Esophagus squamous epithelium (tissue), 5 donors: ENCODE measurements around the gene ASCL5. TPM values are rescaled to one million over a fixed set of nuclear protein-coding genes. Genes with fewer than 3 reads are reported as not detected.

Source experiments
- DNase-seq: peaks from one replicate; lab custom pipeline; 2025; lab: John Stamatoyannopoulos, UW
- H3K27ac ChIP-seq, 4 donors: fragments of 200-600 bp; sonication (generic); one replicate each; pipeline ENCODE4 v1.5.1; 2016 to 2019; ENCODE audit warnings: mild to moderate bottlenecking in 1 of 4
- H3K27me3 ChIP-seq, 4 donors: fragments of 200-600 bp; sonication (generic); 1 replicate in 3 of 4; 2 replicates in 1 of 4; pipeline versions ENCODE4 v1.5.1 to v1.6.0; 2017 to 2021; ENCODE audit warnings: antibody characterized with exemption in 1 of 4
- H3K36me3 ChIP-seq, 3 donors: fragments of 200-600 bp; sonication (generic); one replicate each; pipeline ENCODE4 v1.5.1; 2016 to 2019
- H3K4me1 ChIP-seq, 3 donors: fragments of 200-600 bp; sonication (generic); one replicate each; pipeline ENCODE4 v1.5.1; 2017 to 2019
- H3K4me3 ChIP-seq, 4 donors: fragments of 200-600 bp; sonication (generic); 1 replicate in 3 of 4; 2 replicates in 1 of 4; pipeline ENCODE4 v1.5.1; 2016 to 2019; ENCODE audit warnings: mild to moderate bottlenecking in 2 of 4, moderate library complexity in 1 of 4
- H3K9me3 ChIP-seq, 3 donors: fragments of 200-600 bp; sonication (generic); one replicate each; pipeline ENCODE4 v1.5.1; 2016 to 2019
- POLR2A ChIP-seq, 4 donors: fragments of 450-650 bp; IDR thresholded peaks; one replicate each; pipeline ENCODE4 v1.6.1; 2017; ENCODE audit warnings: antibody characterized with exemption in 4 of 4, mild to moderate bottlenecking in 4 of 4, moderate library complexity in 3 of 4
- WGBS, 2 donors: methylation state at CpG; one replicate each; pipeline ENCODE4 v1.1.5; 2018; 5-methylcytosine and 5-hydroxymethylcytosine counted together
- intact Hi-C: fragments of 100-400 bp; cut with DNase I; formaldehyde crosslinking; loops from one replicate; pipeline ENCODE4 v1.15.0; 2022
- total RNA-seq, 4 donors: library from RNA; depleted of rRNA; stranded (reverse); fragments of >200 nt; gene quantifications; one replicate each; pipeline ENCODE4 v1.1.0, GENCODE V29; 2016
- TF ChIP-seq, protein P1 (sequence below), 6 experiments: fragments of 450-650 bp in 4 of 6; fragments of 200-600 bp in 2 of 6; sonication (generic) in 2 of 6; IDR thresholded peaks; one replicate each; pipeline ENCODE4 v1.5.1; 2016 to 2019; ENCODE audit warnings: antibody characterized with exemption in 6 of 6, mild to moderate bottlenecking in 4 of 6, moderate library complexity in 4 of 6
- donor health status: DM: yes; HTN: yes; CAD: no.

ASCL5 gene
- total RNA-seq, 4 donors from 2014 or later = not detected

DNA sequence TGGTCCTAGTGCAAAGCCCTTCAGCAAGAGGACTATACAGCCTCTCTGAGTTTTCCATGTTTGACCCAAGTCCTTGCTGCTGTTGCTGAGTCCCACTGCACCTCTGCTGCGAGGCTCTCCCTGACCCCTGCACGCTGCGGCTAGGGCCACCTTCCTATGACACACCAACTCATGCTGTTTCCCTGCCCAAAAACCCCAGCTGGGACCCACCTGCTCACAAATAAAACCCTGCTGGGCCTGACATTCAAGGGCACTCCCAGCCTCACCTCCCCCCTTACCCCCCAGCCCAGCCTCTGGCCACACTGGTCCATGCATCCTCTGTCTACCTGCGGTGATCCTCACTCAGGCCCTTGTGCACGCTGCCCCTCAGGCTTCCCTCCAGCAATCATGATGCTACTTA is 12.3 kb upstream of the ASCL5 start:
- Histone ChIP-seq H3K9me3 (no peaks in the 10 kb centered on the region), H3K4me1 (peaks cover 18 to 70% (median 25%) of the 10 kb centered on the region in 3 donors), H3K4me3 (no peak overlapping the region), H3K27me3 (peaks cover 0 to 3% (median 0%) of the 10 kb centered on the region in 4 donors), H3K27ac (no peak overlapping the region), H3K36me3 (peaks cover 4 to 73% (median 30%) of the 10 kb centered on the region in 3 donors)
- TF ChIP-seq, protein P1, sequence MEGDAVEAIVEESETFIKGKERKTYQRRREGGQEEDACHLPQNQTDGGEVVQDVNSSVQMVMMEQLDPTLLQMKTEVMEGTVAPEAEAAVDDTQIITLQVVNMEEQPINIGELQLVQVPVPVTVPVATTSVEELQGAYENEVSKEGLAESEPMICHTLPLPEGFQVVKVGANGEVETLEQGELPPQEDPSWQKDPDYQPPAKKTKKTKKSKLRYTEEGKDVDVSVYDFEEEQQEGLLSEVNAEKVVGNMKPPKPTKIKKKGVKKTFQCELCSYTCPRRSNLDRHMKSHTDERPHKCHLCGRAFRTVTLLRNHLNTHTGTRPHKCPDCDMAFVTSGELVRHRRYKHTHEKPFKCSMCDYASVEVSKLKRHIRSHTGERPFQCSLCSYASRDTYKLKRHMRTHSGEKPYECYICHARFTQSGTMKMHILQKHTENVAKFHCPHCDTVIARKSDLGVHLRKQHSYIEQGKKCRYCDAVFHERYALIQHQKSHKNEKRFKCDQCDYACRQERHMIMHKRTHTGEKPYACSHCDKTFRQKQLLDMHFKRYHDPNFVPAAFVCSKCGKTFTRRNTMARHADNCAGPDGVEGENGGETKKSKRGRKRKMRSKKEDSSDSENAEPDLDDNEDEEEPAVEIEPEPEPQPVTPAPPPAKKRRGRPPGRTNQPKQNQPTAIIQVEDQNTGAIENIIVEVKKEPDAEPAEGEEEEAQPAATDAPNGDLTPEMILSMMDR (IDR thresholded peaks at IDR 0.05) = no peak
- TF ChIP-seq POLR2A (IDR thresholded peaks at IDR 0.05) = no peak
- no peak for DNase-seq
- WGBS, 2 donors = 82 to 85% methylated on average over 4 to 5 of the region's 5 CpGs
- intact Hi-C loops = no loop called here

DNA sequence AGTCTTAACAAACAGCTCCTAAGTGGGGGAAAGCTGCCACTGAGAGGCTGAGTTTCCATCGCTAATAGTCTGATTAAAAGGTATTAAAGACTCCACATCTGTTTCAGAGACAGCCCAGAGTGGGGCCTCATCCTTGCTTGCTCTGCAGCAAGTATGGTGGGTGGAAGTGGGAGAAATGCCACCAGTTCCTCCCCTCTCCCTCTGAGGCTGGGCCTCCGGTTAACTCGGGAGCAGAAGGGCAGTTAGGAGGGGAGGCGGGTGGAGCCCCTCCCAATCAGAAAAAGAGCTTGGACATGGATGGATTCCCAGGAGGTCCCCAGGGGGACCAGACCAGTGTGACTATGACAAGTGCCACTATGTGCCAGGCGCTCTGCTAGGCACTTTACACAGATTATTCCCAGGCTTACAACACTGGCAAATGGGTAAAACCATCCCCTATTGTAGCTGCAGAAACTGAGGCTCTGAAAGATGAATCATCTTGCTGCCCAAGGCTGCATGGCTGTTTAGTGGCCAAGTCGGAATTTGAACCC is 11.4 kb upstream of the ASCL5 start:
- Histone ChIP-seq H3K9me3 (no peaks in the 10 kb centered on the region), H3K27me3 (peaks cover 0 to 3% (median 0%) of the 10 kb centered on the region in 4 donors), H3K36me3 (peaks cover 4 to 73% (median 25%) of the 10 kb centered on the region in 3 donors), H3K4me3 (no peak overlapping the region), H3K4me1 (peaks cover 18 to 70% (median 25%) of the 10 kb centered on the region in 3 donors), H3K27ac (peak overlapping the region in 3 of 4 donors; percentile 49 to 81 (median 66))
- TF ChIP-seq, protein P1 (IDR thresholded peaks at IDR 0.05) = no peak
- no peak for TF ChIP-seq POLR2A (IDR thresholded peaks at IDR 0.05)
- WGBS, 2 donors = 58 to 75% methylated on average over 2 to 6 of the region's 6 CpGs
- intact Hi-C loops = no loop called here
- no peak for DNase-seq

DNA sequence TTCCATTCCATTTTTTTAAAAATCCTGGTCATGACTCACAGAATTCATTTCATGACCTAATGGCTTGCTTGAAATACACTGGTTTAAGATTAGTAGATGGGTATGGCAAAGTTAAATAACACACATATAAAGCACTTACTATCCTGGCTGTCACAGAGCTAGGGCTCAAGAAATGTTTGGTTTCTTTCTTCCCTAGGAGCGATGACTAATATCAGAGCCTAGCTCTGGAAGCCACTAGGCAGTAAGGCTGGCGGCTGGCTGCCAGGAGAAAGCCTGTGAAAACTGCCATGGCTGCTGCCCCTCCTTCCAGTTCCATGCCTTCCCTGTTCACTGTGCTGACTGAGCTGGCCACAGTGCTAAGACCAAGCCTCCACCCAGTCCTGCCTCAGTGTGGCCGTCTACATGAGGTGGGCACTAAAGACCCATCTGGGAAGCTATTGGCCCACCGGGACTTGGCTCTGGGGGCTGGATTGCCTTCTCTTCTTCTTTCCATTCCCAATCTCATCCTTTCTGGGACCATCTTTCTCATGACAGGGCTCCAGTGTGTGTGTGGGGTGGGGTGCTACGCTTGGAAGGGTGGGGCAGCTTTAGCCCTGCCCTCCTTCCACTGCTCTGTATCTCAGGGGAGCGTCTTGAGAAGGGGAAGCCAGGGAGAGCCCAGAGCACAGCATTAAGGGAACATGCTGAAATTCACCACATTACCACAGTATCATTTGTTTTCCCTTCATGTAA is 10.8 kb upstream of the ASCL5 start:
- H3K27ac ChIP-seq = peak overlapping the region; percentile 49 to 81 (median 62)
- H3K4me3 ChIP-seq = no peak overlapping the region
- H3K36me3 ChIP-seq = peaks cover 4 to 66% (median 23%) of the 10 kb centered on the region in 3 donors
- intact Hi-C loops = no loop called here
- no peaks in the 10 kb centered on the region for H3K9me3 ChIP-seq
- no peak for TF ChIP-seq POLR2A (IDR thresholded peaks at IDR 0.05)
- TF ChIP-seq, protein P1 (IDR thresholded peaks at IDR 0.05) = no peak
- no peak for DNase-seq
- peaks cover 18 to 66% (median 25%) of the 10 kb centered on the region in 3 donors for H3K4me1 ChIP-seq
- 34 to 47% methylated on average over 4 to 5 of the region's 6 CpGs for WGBS, 2 donors
- H3K27me3 ChIP-seq = peaks cover 0 to 3% (median 0%) of the 10 kb centered on the region in 4 donors

DNA sequence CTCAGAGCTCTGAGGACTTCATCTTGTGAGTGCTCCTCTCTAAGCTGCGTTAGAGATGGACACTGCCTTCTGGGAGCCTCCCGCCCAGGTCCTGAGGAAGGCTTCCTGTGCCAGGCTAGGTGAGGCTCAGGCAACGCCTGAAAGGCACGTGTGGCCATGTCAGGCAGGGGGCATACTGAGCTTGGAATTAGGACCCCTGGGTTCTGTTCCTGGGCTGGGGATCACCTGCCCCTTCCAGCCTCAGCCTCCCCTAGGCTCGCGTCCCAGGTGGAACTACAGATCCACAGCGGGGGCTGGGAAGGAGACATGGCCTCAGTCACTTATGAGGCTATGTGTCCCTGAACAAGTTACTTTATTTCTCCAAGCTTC is 10.0 kb upstream of the ASCL5 start:
- no peak overlapping the region for H3K4me3 ChIP-seq
- peak overlapping the region in 2 of 4 donors; percentile 66 to 81 for H3K27ac ChIP-seq
- WGBS, 2 donors = 100% methylated on average over 1 of the region's 7 CpGs; no CpG with 5 or more reads in 1 of the 2 donors
- DNase-seq = no peak
- TF ChIP-seq, protein P1 (IDR thresholded peaks at IDR 0.05) = no peak
- no peak for TF ChIP-seq POLR2A (IDR thresholded peaks at IDR 0.05)
- intact Hi-C loops = no loop called here
- no peaks in the 10 kb centered on the region for H3K27me3 ChIP-seq
- no peaks in the 10 kb centered on the region for H3K9me3 ChIP-seq
- H3K36me3 ChIP-seq = peaks cover 4 to 61% (median 21%) of the 10 kb centered on the region in 3 donors
- peaks cover 18 to 59% (median 25%) of the 10 kb centered on the region in 3 donors for H3K4me1 ChIP-seq
